SH-SY5Y (cell line): ENCODE measurements around the gene MPP2.

ENCODE experiments used
- GATA2 ChIP-seq: IDR thresholded peaks from 2 replicates; pipeline ENCODE4 v1.6.1; 2011; ENCODE audit warnings: mild to moderate bottlenecking, low read depth, low read length
- GATA3 ChIP-seq: IDR thresholded peaks from 2 replicates; pipeline ENCODE4 v1.6.1; 2011; ENCODE audit warnings: low read depth, mild to moderate bottlenecking, low read length, moderate library complexity

DNA sequence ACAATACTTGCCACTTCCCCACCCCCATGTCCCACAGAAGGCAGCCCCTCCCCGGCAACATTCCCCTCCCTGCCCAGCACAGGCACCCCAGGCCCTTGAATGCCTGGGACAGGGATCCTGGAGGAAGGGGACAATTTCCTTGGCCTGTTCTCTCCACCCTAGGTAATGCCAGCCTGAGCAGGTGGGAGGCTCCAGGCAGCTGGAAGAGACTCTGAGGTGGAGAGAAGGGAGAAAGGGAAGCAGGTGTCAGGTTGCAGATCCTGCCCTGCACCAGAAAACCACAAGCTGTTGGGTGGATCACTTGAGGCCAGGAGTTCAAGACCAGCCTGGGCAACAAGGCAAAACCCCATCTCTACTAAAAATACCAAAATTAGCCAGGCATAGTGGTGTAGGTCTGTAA lies 8.9 kb downstream of the MPP2 start:
- TF ChIP-seq GATA3 (no peak), GATA2 (no peak)
